ENCODE results near the gene GSC.
"Not testable (repeated sequence)": the region's sequence is repeated elsewhere in the genome, so short reads cannot be mapped to it uniquely, and the experiment has no call there.

DNA sequence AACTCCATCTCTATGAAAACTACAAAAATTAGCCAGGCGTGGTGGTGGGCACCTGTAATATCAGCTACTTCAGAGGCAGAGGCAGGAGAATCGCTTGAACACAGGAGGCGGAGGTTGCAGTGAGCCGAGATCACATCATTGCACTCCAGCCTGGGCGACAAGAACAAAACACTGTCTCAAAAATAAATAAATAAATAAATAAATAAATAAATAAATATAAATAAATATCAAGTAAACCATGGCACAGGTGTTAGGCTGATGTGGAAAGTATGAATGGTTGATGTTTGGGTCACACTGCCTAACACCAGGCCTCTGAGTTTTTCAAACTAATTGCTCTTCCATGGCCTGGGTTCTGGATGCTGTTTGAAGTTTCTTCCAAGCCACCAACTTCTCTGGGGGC, 41.5 kb downstream of the GSC start:
- not testable (repeated sequence) for TF ChIP-seq EZH2phosphoT487 (IDR thresholded peaks at IDR 0.05; ENCODE audit: borderline replicate concordance, low read depth, low read length)
- TF ChIP-seq, protein P1, sequence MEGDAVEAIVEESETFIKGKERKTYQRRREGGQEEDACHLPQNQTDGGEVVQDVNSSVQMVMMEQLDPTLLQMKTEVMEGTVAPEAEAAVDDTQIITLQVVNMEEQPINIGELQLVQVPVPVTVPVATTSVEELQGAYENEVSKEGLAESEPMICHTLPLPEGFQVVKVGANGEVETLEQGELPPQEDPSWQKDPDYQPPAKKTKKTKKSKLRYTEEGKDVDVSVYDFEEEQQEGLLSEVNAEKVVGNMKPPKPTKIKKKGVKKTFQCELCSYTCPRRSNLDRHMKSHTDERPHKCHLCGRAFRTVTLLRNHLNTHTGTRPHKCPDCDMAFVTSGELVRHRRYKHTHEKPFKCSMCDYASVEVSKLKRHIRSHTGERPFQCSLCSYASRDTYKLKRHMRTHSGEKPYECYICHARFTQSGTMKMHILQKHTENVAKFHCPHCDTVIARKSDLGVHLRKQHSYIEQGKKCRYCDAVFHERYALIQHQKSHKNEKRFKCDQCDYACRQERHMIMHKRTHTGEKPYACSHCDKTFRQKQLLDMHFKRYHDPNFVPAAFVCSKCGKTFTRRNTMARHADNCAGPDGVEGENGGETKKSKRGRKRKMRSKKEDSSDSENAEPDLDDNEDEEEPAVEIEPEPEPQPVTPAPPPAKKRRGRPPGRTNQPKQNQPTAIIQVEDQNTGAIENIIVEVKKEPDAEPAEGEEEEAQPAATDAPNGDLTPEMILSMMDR (conservative IDR thresholded peaks at IDR 0.05; ENCODE audit: low read length) = not testable (repeated sequence)
